ENCODE results near the gene GFER. TPM values are rescaled to one million over a fixed set of nuclear protein-coding genes. Genes with fewer than 3 reads are reported as not detected.

GFER gene
- total and polyA plus RNA-seq, 9 of the 15 experiments (the other 6 are each of a cell fraction or from before 2014, with no cell fraction given): 4.3 to 53.7 (median 19.8) TPM

GRCh38 chr16:1960665-1961630, 23.0 kb upstream of the GFER start (continued):
- TF ChIP-seq ZNF592 (IDR thresholded peaks at IDR 0.05) (no peak), SMARCE1 (IDR thresholded peaks at IDR 0.05) (no peak), TCF7L2 (IDR thresholded peaks at IDR 0.05; ENCODE audit: low read depth, low read length) (no peak), IFI16 (CRISPR knock-in tag; IDR thresholded peaks at IDR 0.05) (no peak), MECOM (CRISPR knock-in tag; IDR thresholded peaks at IDR 0.05) (no peak), ARID2 (IDR thresholded peaks at IDR 0.05) (no peak), SREBF1 (IDR thresholded peaks at IDR 0.05; ENCODE audit: borderline replicate concordance, low read depth, low read length) (no peak), ZBTB17 (CRISPR knock-in tag; IDR thresholded peaks at IDR 0.05) (0 out of 2 replicates have a peak, but pooled peaks have one; percentile 49), TSC22D4 (tag; IDR thresholded peaks at IDR 0.05) (no peak), HMGN3 (IDR thresholded peaks at IDR 0.05; ENCODE audit: borderline replicate concordance, extremely low read depth, insufficient read length, low read depth, low read length) (no peak), MCM5 (IDR thresholded peaks at IDR 0.05; ENCODE audit: low read depth) (no peak), CBX1 (IDR thresholded peaks at IDR 0.05; ENCODE audit: low read depth) (peak; percentile 39; the same call in 1 of the 2 replicates), POLR2AphosphoS2 (IDR thresholded peaks at IDR 0.05; ENCODE audit: low read length) (peak; percentile 99), CTCFL (IDR thresholded peaks at IDR 0.05; ENCODE audit: borderline replicate concordance, insufficient read depth, low read depth, low read length, poor library complexity, severe bottlenecking) (peak; percentile 0), ZNF277 (CRISPR knock-in tag; IDR thresholded peaks at IDR 0.05; ENCODE audit: borderline replicate concordance) (no peak), HBP1 (CRISPR knock-in tag; IDR thresholded peaks at IDR 0.05) (peak; percentile 92; the same call in 1 of the 2 replicates)
